Daoy (cell line): ENCODE measurements around the gene PSG7. TPM values are rescaled to one million over a fixed set of nuclear protein-coding genes. Genes with fewer than 3 reads are reported as not detected.
"Not testable (repeated sequence)": the region's sequence is repeated elsewhere in the genome, so short reads cannot be mapped to it uniquely, and the experiment has no call there.

Experiments
- DNase-seq: peaks from one replicate; pipeline ENCODE4 v3.0.0-alpha.2; 2015; ENCODE audit warnings: low read depth
- total RNA-seq: library from RNA; depleted of rRNA; stranded (reverse); fragments of >200 nt; shearing (Covaris generic); gene quantifications from 2 replicates; pipeline ENCODE4 v1.2.3, GENCODE V29; 2014

Gene PSG7
- total RNA-seq, 1 experiment from 2014 or later, result not detected

DNA sequence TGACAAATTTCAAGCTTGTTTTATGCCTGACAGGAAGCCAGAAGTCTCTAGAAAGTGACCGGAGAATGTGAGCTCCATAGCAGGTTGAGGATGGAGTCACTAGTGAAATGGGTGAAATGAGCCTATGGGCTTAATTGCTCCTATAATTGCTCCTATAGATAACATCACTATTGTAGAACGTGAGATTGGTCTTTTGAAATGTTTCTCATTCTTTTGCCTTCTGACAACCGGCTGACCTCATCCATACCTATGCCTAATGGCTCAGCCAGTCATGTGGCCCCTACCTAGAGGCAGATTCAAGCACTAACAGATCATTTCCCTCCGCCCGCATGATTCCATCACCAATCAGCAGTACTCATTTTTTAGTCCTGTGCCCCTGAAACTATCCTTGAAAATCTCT, 23.5 kb downstream of the PSG7 start:
- DNase-seq, result not testable (repeated sequence)

- DNase-seq, result not testable (repeated sequence)
These were observed 24.1 kb downstream of the PSG7 start for GRCh38 chr19:42912941-42913340.

DNA sequence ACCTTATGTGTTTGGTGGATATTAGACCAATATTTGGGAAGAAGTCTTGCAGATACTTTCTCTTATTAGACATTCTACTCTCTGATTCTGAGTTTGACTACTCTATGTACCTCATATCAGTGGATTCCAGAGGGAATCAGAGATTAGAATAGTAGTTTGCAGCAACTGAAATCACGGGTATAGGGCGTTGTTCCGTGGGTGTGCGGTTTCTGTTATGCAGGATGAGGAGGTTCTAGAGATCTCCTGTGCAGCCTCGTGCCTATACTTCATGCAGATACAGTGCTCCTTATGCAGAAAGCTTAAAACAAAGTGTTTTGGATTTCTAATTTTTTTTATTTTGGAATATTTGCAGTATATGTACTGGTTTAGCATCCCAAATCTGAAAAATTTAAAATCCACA, 25.3 kb downstream of the PSG7 start:
- not testable (repeated sequence) for DNase-seq

DNA sequence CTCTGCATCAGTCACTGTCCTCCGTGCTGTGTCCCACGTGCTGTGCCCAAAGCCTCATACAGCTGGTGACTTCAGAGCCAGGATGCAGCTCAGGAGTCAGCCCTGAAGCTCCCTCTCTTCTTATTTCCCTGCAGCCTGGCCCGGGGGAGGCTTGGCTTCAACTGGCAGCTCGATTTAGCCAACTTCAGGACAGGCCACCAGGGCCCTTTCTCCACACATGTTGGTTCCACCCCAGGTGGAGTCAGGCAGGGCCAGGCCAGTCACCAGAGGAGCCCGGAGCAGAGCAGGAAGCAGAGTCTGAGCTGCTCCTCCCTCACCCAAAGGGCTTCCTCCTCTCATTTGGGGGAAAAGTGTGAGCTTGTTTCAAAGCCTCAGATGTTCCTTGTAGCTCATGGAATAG, 30.8 kb downstream of the PSG7 start:
- DNase-seq, result not testable (repeated sequence)

GRCh38 chr19:42900561-42900960, 36.4 kb downstream of the PSG7 start:
- not testable (repeated sequence) for DNase-seq

- DNase-seq, result not testable (repeated sequence)
These were observed 37.3 kb downstream of the PSG7 start for GRCh38 chr19:42899674-42900073.

- DNase-seq, result not testable (repeated sequence)
These were observed 37.9 kb downstream of the PSG7 start for GRCh38 chr19:42899110-42899509.

GRCh38 chr19:42898656-42899055, 38.4 kb downstream of the PSG7 start:
- DNase-seq, result not testable (repeated sequence)

- not testable (repeated sequence) for DNase-seq
These were observed 39.3 kb downstream of the PSG7 start for GRCh38 chr19:42897729-42898128.

DNA sequence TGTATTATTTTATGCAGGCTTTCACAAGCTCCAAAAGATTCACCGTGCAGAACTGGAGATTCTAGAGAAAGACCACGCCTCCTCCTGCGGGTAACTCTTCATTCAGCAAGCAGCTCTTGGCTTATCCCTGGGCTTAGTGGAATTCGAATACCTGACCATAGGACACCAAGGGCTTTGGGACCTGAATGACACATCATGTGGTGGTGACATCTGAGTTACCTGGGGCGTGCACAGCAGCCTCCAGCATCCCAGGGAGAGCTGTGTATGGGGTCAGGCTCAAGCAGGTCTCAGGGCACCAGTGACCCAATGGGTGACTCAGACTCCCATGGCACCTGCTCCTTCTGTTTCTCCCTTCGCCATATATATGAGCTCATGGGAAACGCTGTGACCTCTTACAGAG, 46.6 kb downstream of the PSG7 start:
- DNase-seq, result not testable (repeated sequence)

GRCh38 chr19:42887876-42888445, 49.0 kb downstream of the PSG7 start:
- not testable (repeated sequence) for DNase-seq

GRCh38 chr19:42882730-42883129, 54.3 kb downstream of the PSG7 start:
- DNase-seq, result not testable (repeated sequence)

DNA sequence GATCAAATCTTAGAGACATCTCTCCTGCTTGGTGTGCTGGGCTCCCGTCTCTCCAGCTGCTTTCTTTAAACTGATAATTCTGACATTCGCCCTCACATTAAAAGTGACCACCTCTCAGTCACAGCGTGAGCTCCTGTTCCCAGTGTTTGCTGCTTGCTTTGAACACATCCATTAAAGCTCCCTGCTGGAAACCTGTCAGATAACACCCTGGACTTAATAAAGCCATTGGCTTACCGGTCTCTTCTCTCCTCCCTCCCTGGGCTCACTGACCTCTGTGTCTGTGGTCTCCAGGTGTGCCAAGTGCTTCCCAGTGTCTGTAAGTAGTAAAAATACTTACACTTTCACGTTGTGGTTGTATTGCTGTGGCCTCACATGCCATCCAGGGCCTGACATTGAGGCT, 55.0 kb downstream of the PSG7 start:
- not testable (repeated sequence) for DNase-seq

DNA sequence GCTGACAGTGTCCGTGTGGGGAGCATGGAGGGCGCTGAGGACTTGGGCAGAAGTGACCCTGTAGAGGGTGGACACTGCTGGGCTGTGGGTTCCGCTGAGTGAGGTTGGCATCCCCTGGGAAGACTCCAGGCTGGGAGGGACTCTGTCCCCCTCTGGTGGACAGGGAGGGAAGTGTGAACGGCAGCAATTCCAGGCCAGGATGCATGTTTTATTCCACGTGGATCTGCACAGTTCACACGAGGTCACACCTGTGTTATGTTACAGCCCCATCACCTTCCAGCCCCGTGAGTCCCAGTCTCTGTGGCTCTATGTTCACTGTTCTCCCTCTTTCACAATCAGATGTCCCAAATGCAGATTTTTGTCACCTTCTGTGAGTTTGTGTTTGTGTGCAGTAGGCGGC, 55.7 kb downstream of the PSG7 start:
- DNase-seq, result peak; percentile 21

GRCh38 chr19:42880621-42881020, 56.4 kb downstream of the PSG7 start:
- not testable (repeated sequence) for DNase-seq

GRCh38 chr19:42879613-42880012, 57.4 kb downstream of the PSG7 start, which contains the start of gene PSG1:
Gene PSG1 (minus strand): TSS chr19:42879713. CDS start chr19:42879581, 132 bp downstream.
- no peak for DNase-seq

DNA sequence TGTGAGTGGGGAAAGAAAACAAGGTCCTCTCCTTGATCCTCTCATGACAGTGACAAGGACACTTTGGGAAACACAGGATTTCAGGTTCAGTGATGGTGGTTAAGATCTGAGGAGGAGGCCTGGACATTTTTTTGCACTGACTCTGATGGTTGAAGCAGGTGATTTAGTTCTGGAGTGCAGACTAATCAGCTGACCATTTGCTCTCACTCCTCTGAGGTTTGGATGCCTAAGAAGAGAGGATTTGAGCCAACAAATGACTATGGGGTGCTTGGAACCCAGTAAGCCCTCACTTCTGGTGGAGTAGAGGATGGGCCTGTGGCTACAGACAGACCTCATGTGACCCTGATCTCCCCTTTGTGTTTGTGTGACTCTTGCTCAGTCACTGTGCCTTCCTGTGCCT, 60.4 kb downstream of the PSG7 start:
- not testable (repeated sequence) for DNase-seq

- DNase-seq, result not testable (repeated sequence)
These were observed 61.1 kb downstream of the PSG7 start for GRCh38 chr19:42875881-42876280.

DNA sequence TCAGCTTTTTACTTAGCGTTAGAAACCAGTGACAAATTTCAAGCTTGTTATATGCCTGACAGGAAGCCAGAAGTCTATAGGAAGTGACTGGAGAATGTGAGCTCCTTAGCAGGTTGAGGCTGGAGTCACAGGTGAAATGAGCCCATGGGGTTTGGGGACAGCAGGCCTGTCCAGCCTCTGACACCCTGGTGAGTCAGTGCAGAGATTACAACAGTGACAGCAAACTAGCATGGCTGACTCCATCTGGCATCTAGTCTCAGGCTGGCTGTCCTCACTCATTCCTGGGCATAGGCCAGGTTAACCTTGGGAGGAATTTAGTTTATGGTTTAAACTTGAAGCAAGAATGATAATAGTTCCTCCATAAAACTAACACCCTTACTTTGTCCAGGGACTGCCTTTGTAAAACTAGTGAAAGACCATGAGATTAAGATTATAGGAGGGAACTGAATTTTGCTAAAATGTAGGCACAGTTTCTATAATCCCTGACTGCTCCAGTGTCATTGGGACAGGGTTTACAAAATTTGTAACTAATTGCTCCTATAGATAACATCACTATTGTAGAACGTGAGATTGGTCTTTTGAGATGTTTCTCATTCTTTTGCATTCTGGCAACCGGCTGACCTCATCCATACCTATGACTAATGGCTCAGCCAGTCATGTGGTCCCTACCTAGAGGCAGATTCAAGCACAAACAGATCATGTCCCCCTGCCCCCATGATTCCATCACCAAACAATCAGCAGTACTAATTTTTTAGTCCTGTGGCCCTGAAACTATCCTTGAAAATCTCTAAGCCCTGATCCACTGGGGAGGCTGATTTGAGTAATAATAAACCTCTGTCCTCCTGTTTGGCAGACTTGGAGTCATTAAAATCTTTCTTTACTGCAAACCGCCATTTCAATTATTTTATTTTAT, 61.9 kb downstream of the PSG7 start:
- peak; percentile 64 for DNase-seq

DNA sequence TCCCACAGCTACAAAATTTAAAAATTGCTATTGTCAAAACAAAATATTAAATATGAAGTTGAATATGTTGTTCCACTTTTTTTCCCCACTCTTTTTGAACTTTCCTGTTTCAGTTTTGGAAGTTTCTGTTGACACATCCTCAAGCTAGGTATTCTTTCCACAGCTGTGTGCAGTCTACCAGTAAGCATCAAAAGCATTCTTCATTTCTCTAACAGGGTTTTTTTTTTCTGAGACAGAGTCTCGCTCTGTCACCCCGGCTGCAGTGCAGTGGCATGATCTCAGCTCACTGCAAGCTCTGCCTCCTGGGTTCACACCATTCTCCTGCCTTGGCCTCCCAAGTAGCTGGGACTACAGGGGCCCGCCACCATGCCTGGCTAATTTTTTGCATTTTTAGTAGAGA, 62.9 kb downstream of the PSG7 start:
- DNase-seq, result not testable (repeated sequence)
